ENCODE results near the gene SMOC2.
"Not testable (repeated sequence)": the region's sequence is repeated elsewhere in the genome, so short reads cannot be mapped to it uniquely, and the experiment has no call there.

SMOC2 gene

DNA sequence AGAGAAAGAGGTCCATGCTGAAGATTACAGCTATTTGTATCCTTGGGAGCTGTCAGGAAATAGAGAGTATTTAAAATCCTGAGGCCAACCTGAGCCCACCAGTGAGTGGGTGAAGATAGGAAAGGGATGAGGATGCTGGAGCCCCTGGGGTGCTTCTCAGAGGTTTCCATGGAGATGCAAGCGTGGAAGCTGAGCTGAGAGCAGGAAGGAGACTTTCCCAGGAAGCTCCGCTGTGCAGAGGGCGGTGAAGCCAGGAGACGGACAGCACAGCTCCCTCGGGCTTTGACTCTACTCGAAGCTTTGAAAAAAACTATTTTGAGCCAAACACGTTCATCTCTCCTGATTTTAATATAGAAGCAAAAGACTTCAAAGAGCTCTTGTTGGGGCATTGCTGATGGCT is 222.1 kb downstream of the SMOC2 start:
- no peak for DNase-seq (ENCODE audit: low spot score)

DNA sequence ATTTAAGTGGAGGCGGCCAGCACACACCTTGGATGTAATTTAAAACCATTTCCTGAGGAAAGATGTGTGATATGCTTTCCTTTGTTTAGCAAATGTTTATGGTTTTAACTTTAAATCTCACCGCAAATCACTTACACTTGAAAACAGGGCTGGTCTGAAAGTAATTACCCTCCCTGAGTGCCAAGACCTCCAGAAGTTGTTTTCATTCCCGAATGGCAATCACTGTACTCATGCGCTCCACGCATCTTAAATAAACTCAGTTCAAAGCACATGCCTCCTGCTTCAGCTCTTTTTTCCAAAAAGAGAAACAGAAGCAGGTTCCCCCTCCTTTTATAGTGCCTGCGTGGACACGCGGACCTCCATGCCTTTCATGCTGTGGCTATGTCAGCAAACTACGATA is 224.0 kb downstream of the SMOC2 start:
- no peak for DNase-seq (ENCODE audit: low spot score)

DNA sequence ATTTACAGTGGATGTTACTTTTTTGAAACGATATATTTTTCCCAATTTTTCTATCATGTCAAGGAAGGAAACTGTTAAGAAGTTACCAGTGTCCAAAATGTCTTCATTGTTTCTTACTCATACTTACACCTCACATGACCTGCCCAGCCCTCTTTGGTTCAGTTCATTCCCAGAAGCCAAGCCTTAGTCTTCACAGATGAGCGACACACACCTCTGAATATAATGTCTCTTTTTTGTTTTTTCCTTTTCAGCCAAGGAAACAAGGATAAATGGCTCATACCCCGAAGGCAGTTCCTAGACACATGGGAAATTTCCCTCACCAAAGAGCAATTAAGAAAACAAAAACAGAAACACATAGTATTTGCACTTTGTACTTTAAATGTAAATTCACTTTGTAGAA is 225.2 kb downstream of the SMOC2 start:
- no peak for DNase-seq (ENCODE audit: low spot score)

DNA sequence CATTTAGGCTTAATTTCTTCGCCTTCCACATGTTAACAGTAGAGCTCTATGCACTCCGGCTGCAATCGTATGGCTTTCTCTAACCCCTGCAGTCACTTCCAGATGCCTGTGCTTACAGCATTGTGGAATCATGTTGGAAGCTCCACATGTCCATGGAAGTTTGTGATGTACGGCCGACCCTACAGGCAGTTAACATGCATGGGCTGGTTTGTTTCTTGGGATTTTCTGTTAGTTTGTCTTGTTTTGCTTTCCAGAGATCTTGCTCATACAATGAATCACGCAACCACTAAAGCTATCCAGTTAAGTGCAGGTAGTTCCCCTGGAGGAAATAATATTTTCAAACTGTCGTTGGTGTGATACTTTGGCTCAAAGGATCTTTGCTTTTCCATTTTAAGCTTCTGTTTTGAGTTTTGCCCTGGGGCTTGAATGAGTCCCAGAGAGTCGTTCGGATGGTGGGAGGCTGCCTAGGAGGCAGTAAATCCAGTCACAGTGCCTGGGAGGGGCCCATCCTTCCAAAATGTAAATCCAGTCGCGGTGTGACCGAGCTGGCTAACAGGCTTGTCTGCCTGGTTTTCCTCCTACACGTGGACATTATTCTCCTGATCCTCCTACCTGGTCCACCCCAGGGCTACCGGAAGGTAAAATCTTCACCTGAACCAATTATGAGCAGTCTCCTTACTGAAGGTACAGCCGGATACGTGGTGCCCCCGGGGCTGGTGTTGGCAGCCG is 225.9 kb downstream of the SMOC2 start:
- no peak for DNase-seq (ENCODE audit: low spot score)

DNA sequence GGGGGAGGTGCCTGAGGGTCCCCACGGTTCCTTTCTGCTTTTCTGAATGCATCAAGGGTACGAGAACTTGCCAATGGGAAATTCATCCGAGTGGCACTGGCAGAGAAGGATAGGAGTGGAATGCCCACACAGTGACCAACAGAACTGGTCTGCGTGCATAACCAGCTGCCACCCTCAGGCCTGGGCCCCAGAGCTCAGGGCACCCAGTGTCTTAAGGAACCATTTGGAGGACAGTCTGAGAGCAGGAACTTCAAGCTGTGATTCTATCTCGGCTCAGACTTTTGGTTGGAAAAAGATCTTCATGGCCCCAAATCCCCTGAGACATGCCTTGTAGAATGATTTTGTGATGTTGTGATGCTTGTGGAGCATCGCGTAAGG is 226.4 kb downstream of the SMOC2 start:
- no peak for DNase-seq (ENCODE audit: low spot score)

DNA sequence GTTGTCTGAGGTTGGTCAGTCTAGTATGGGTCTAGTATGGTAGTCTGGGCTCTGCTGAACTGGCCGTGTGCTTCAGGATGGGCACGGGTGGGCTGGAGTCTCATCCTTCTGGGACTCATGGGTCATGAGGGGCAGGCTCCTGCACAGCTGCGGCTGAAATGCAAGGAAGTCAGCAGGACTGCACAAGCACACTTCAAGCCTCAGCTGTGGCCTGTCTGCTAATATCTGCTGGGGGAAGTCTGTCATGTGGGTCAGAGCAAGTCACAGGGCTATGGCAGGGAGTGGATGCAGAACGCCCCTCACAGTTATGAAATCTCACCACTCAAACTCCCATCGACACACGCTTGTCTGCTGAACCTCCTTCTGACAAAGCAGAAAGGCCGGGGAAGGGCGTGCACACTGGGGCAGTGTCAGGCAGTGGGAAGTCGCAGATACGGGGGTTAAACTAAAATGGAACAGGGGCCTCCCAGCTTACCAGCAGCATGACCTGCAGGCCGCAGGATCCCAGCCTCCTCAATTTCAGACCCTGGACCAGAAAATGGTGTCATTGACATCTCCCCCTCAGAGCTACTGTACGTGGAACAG is 229.5 kb downstream of the SMOC2 start:
- DNase-seq (ENCODE audit: low spot score), result no peak

DNA sequence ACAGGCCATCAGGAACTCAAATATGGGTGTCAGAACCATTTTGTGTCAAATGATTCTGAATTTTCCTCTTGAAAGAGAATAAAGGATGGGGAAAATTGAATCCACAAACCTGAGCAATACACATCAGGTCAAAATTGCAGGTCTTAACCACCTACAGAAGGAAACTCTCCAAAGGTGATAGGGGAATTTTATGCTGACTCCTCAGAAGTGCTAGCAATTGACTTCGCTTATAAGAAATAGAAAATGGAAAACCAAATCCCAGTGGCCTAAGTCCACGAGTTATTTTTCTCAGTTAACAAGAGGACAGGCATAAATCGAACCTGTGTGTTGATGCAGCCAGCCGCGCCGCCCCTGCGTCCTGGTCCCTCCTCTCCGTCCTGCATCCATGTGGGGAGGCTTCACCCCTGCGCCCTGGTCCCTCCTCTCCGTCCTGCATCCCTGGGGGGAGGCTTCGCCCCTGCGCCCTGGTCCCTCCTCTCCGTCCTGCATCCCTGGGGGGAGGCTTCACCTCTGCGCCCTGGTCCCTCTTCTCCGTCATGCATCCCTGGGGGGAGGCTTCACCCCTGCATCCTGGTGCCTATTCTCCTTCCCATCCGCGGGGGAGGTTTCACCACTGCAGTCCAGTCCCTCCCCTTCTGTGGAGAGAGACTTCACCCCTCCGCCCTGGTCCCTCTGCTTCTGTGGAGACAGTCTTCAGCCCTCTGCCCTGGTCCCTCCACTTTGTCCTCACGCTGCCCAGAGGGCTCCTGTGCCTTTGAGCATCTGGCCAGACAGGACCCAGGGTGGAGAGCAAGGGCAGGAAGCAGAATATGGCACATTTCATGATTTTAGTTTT is 230.3 kb downstream of the SMOC2 start:
- no peak for DNase-seq (ENCODE audit: low spot score)

DNA sequence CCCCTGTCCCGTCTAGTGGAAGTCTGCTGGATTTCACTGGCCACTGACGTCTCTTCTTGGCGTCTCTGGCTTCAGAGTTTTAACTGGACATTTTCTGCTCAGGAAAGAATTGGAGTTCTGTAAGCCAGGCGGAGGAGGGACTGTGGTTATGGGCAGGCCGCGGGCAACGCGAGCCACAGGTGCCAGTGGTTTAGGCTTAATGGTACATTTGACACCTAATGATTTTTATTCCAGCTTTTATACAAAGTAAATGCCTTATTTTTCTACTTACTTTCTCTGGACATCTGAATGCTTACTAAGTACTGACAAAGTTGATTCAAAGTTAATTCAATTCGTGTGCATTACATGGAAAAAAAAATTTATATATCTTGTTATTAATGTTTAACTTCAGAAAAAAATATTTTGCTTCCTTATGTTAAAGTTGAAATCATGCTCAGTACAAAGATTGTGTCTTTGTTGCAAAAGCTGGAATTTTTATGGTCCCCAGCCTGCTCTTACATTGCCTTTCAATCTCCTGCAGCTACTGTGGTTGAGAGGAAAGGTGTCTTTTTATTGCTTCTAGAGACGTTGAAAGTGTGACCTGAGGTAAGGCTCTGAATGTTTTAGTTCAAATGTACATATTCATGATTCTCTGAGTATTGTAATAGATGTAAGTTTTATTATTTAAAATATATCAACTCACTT is 231.0 kb downstream of the SMOC2 start:
- no peak for DNase-seq (ENCODE audit: low spot score)

DNA sequence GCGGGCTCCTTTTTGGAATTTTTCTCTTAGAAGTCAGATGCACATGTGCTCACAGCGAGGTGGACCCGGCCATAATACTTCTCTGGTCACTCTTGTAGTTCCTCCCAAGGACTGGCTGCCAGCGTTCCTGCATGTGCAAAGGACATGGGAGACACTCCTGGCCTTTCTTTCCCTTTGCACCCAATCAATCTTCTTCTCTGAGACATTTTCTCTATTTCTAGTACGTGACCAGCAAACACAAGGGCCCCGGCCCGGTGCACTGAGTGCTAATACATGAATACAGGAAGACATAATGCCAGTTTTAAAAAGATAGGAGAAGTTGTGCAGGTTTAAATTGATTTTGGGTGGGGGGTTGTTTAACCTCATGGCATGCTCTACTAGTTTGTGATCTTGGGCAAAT is 233.6 kb downstream of the SMOC2 start:
- no peak for DNase-seq (ENCODE audit: low spot score)

DNA sequence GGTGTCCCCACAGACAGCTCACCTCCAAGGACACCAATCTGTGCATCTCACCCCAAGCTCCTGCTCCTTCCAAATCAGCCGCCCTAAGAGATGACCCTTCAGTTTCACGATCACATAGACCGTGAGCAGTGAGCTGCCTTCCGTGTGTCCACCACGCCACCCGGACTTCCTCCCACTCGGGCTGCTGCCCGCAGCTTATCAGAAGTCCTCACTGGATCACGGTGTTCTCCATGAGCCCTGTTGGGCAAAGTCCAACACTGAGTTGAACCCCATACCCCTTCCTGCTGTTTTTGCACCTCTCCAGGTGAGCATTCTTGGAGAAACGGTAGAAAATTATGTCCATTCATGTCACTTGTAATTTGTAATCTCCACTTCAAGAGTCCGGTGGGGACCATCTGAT is 234.4 kb downstream of the SMOC2 start:
- no peak for DNase-seq (ENCODE audit: low spot score)

DNA sequence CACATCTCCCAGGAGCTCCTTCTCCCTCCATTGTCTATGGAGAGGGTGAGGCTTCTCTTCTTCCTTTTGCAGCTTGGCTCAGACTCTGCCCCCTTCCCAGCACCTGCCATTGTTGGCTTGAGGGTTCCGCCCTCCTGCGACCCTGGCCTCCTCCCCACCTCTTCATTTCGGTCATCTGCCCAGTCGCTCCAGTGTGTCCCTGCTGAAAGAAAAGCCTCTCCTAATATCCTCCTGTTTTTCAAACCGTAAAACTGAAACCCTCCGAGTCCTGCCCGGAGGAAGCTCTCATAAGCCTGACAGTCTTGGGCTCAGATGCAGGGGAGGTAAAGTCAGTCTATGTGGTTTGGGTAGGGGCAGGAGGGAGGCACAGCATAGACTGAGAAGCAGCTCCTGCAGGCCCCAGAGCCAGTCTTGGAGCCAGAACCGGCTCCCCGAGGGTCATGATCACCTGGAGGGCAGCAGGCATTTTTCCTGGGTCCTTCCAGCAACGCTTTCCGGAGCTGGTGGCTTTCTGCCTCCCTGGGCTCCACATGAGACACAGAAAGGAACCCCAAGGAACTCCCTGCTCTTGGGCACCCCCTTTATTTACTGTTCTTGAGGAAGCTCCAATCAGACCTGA is 235.1 kb downstream of the SMOC2 start:
- DNase-seq (ENCODE audit: low spot score), result no peak

DNA sequence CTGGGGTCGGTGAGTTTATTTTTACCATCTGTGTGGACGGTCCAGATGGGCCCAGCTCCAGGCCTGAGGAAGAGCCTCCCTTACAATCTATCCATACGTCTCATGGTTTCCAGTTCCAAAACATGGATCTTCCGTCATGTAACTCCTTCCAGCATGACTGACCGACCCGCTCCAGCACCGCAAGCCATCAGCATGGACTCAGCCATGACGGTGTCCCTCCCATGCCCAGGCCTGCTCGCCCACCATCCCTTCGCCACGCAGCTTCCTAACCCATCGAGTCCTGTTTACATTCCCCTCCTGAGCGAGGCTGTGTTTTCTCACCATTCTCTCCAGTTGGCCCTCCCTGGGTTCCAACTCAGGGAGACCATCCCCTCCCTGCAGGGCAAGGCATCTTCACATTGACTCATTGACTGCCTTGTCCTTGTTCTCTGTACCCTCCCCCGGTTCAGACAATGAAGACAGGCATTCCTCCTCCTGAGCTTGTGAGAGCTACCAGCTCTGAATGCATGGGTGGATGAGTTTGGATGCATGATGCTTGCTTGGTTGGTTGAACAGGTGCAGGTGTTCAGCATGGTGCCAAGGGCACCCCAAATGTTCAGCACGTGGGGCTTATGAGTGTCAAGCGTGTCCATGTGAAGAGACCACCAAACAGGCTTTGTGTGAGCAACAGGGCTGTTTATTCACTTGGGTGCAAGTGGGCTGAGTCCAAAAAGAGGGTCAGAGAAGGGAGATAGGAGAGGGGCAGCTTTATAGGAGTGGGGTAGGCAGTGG is 235.8 kb downstream of the SMOC2 start:
- no peak for DNase-seq (ENCODE audit: low spot score)

DNA sequence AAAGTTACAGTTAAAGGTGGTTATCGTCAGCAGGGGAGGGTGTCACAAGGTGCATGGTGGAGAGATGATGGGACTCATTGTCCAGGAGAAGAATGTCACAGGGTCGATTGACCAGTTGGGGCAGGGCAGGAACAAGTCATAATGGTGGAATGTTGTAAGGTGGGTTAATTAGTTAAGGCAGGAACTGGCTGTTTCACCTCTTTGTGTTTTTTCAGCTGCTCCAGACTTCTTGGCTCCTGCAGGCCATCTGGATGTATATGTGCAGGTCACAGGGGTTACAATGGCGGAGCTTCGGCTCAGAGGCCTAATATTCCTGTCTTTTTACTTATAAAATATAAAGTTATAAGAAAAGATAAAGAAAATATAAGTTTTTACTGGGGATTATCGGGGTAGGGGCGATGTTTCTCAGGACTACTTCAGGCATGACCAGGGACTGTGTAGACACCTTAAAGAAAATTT is 236.4 kb downstream of the SMOC2 start:
- not testable (repeated sequence) for DNase-seq (ENCODE audit: low spot score)

DNA sequence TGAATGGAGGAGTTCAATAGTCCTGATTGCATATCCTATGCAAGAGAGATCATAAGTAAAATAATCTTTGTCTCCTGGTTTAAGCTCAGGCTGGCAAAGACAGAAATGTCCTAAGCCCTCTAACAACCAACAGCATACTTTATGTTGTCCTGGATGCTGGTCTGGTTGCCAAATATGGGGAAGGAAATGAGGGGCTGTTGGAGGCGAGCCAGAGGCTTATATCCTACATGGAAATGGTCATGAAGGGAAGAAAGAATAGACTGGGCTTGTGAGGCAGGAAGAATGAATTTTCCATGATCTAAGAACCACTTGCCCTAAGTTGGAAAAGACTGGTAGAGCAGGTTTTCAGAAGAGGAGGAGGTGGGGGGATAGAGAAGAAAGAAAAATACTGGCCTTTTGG is 237.1 kb downstream of the SMOC2 start:
- DNase-seq (ENCODE audit: low spot score), result no peak

DNA sequence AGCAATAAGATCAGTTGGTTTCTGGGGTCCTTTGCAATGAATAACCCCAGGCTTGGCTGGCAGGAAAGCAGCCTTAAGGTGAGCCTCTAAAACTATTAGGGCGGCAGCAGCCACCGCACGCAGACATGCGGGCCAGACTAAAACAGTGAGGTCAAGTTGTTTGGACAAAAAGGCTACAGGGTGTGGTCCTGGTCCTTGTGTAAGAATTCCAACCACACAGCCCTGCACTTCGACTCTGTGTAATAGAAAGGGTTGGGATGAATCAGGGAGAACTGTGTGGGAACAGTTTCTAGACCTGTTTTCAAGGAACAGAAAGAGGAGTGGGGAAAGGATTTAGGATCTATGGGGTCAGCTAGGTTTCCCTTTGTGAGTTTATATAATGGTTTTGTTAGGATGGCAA is 237.6 kb downstream of the SMOC2 start:
- no peak for DNase-seq (ENCODE audit: low spot score)

DNA sequence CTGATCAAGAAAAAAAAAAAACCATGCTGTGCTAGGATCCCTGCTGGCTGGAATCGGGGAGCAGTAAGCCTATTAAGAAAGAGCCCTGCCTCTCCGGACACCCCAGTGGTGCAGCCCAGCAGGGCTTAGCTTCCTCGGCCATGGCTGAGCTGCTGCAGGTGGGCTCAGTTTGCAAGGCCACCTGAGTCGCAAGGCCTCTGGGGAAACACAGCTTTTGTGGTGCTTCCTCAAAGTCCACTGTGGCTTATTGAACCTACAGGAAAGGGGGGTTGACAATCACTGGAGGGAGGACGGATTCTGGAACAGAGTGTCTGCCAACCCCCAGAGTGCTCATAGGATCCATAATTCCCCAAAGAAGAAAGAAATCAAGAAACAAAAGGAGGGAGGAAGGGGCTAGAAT is 240.8 kb downstream of the SMOC2 start:
- DNase-seq (ENCODE audit: low spot score), result no peak

DNA sequence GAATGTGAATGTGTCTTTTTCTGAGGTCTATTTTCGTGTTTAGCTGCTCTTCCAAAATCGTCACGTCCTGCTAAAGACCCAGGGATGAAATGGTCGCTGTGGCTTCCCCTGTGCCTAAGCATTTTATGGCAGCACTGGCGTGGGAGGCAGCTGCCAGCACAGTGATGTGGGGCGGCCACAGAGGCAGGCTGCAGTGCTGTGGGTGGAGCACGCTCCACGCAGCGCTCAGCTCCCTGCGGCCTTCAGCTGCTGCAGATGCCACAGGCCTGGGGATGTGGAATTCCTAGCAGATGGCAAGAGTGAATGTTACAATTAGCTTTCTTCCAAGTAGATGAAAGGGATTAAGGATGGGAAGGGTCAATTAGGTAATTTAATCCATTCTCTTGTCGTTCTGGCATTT is 242.6 kb downstream of the SMOC2 start:
- no peak for DNase-seq (ENCODE audit: low spot score)

DNA sequence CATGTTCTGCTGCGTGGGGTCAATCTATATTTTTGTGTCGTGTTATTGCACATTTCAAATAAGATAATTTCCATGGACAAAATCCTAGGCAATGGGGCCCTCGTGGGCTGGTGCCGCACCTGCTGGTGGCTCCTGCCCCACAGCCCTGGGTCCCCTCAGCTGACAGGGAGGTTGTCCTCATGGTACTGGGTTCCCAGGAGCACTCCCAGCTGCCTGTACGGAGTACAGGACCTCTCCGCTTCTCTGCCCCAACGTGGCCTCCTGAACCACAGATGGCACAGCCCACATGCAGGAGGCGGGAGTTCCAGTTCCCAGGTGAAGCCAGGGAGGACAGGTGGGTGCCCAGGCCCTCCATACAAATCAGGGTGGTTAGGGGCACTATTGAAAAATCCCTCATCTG is 243.5 kb downstream of the SMOC2 start:
- no peak for DNase-seq (ENCODE audit: low spot score)

DNA sequence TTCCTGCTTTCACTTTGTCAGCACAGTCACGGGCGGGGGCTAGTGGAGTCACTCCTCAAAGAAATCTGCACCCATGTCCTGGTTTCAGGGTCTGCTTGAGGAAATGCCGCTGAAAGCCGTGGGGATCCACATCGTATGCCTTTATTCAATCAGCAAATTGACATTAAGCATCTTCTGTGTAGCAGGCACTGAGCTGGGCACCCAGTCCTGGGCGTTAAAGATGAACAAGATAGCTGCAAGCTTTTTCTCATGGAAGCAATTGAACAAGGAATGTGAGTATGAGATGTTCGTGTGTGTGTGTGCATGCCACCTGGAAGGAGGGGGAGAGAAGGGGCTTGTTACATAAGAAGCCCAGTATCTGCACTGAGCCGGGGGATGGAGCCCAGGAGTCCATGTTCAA is 243.9 kb downstream of the SMOC2 start:
- no peak for DNase-seq (ENCODE audit: low spot score)

DNA sequence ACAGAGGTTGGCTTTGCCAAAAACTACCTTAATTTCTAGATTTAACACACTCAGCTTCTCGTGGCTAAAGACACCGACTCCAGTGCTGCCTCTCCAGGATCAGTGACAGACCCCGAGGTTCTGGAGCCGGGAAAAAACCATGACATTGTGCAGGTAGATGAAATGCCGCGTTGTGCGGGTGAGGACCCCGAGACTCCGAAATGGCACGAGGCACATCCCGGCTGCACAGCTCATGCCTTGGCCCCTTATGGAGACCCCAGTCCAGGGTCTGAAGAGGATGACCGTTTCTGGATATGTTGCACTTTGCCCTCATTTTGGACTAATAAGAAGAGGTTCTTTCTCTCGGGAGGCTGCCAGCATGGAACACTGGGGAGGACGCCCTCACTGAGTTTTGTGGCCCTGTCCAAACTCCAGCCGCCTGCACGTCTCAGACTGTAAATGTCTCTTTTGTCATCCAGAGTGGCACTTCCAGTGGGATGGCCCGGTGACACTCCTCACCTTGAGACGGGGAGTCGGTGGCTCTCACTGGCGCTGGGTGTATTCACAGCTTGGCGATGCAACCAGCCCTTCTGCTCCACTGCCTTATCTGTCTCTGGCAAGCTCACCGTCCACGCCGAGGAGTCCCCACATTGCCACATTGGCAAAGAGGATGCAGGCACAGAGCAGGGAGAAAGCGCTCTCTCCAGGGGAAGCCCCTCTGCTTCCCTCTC is 245.2 kb downstream of the SMOC2 start:
- no peak for DNase-seq (ENCODE audit: low spot score)
